Breast epithelium (tissue), 4 donors: ENCODE measurements around the gene ZNF878. TPM values are rescaled to one million over a fixed set of nuclear protein-coding genes. Genes with fewer than 3 reads are reported as not detected.
A peak's percentile ranks its signal among the peaks of the same experiment; 100 is the strongest.

ENCODE experiments used
- DNase-seq, 2 donors: peaks; one replicate each; pipeline ENCODE4 v3.0.0-alpha.2; 2019; ENCODE audit warnings: low spot score in 2 of 2
- H3K27ac ChIP-seq, 2 donors: fragments of 200-600 bp; sonication (generic) in 1 of 2; one replicate each; pipeline ENCODE4 v1.5.1; 2016 to 2019; ENCODE audit warnings: mild to moderate bottlenecking in 1 of 2
- H3K27me3 ChIP-seq, 2 donors: fragments of 200-600 bp; sonication (generic) in 1 of 2; one replicate each; pipeline versions ENCODE4 v1.5.1 to v1.6.0; 2017 to 2019; ENCODE audit warnings: control low read depth in 1 of 2, mild to moderate bottlenecking in 1 of 2
- H3K36me3 ChIP-seq: fragments of 200-600 bp; one replicate; pipeline ENCODE4 v1.5.1; 2019
- H3K4me1 ChIP-seq, 2 donors: fragments of 200-600 bp; sonication (generic); one replicate each; pipeline ENCODE4 v1.5.1; 2016 to 2019; ENCODE audit warnings: control low read depth in 1 of 2
- H3K4me3 ChIP-seq, 3 donors: fragments of 200-600 bp; sonication (generic); 1 replicate in 2 of 3; 2 replicates in 1 of 3; pipeline ENCODE4 v1.5.1; 2016 to 2019; ENCODE audit warnings: mild to moderate bottlenecking in 3 of 3, moderate library complexity in 2 of 3
- H3K9me3 ChIP-seq, 2 donors: fragments of 200-600 bp; sonication (generic) in 1 of 2; one replicate each; pipeline ENCODE4 v1.5.1; 2016 to 2019; ENCODE audit warnings: control low read depth in 1 of 2
- POLR2A ChIP-seq: fragments of 450-650 bp; IDR thresholded peaks from one replicate; pipeline ENCODE4 v1.6.1; 2016; ENCODE audit warnings: antibody characterized with exemption, mild to moderate bottlenecking, moderate library complexity
- POLR2AphosphoS5 ChIP-seq, 3 donors: sonication (generic); formaldehyde crosslinking; IDR thresholded peaks; one replicate each; pipeline ENCODE4 v1.6.1; 2017; ENCODE audit warnings: antibody characterized with exemption in 3 of 3
- intact Hi-C: fragments of 100-400 bp; cut with DNase I; formaldehyde crosslinking; loops from one replicate; pipeline ENCODE4 v1.15.1; 2023; ENCODE audit warnings: low total_unique reads
- total RNA-seq, 3 donors: library from RNA; depleted of rRNA; stranded (reverse); fragments of >200 nt; gene quantifications; one replicate each; pipeline ENCODE4 v1.1.0, GENCODE V29; 2016
- TF ChIP-seq, protein P1 (sequence below), 3 donors: fragments of 450-650 bp; IDR thresholded peaks; one replicate each; pipeline ENCODE4 v1.5.1; 2016 to 2017; ENCODE audit warnings: antibody characterized with exemption in 3 of 3, mild to moderate bottlenecking in 3 of 3, moderate library complexity in 3 of 3

Gene ZNF878
- total RNA-seq, 3 donors from 2014 or later = 0.33 to 0.88 TPM; not detected in 1

DNA sequence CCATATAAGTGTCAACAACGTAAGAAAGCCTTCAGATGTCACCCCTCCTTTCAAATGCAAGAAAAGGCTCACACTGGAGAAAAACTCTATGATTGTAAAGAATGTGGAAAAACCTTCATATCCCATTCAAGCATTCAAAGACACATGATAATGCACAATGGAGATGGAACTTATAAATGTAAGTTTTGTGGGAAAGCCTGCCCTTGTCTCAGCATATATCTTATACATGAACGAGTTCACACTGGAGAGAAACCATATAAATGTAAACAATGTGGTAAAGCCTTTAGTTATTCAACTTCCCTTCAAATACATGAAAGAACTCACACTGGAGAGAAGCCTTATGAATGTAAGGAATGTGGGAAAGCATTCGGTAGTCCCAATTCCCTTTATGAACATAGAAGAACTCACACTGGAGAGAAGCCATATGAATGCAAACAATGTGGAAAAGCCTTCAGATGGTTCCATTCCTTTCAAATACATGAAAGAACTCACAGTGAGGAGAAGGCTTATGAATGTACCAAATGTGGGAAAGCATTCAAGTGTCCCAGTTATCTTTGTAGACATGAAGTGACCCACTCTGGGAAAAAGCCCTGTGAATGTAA lies 22.9 kb upstream of the ZNF878 start:
- H3K27ac ChIP-seq = no peak overlapping the region
- peaks cover 43% of the 10 kb centered on the region for H3K36me3 ChIP-seq
- TF ChIP-seq POLR2AphosphoS5 (IDR thresholded peaks at IDR 0.05) = no peak
- TF ChIP-seq, protein P1, sequence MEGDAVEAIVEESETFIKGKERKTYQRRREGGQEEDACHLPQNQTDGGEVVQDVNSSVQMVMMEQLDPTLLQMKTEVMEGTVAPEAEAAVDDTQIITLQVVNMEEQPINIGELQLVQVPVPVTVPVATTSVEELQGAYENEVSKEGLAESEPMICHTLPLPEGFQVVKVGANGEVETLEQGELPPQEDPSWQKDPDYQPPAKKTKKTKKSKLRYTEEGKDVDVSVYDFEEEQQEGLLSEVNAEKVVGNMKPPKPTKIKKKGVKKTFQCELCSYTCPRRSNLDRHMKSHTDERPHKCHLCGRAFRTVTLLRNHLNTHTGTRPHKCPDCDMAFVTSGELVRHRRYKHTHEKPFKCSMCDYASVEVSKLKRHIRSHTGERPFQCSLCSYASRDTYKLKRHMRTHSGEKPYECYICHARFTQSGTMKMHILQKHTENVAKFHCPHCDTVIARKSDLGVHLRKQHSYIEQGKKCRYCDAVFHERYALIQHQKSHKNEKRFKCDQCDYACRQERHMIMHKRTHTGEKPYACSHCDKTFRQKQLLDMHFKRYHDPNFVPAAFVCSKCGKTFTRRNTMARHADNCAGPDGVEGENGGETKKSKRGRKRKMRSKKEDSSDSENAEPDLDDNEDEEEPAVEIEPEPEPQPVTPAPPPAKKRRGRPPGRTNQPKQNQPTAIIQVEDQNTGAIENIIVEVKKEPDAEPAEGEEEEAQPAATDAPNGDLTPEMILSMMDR (IDR thresholded peaks at IDR 0.05) = no peak
- TF ChIP-seq POLR2A = no peak
- no peak for DNase-seq
- intact Hi-C loops = no loop called here
- H3K4me3 ChIP-seq = peak overlapping the region in 1 of 3 donors; percentile 31
- H3K27me3 ChIP-seq = no peaks in the 10 kb centered on the region
- no peaks in the 10 kb centered on the region for H3K4me1 ChIP-seq
- peaks cover 94 to 100% of the 10 kb centered on the region in 2 donors for H3K9me3 ChIP-seq

DNA sequence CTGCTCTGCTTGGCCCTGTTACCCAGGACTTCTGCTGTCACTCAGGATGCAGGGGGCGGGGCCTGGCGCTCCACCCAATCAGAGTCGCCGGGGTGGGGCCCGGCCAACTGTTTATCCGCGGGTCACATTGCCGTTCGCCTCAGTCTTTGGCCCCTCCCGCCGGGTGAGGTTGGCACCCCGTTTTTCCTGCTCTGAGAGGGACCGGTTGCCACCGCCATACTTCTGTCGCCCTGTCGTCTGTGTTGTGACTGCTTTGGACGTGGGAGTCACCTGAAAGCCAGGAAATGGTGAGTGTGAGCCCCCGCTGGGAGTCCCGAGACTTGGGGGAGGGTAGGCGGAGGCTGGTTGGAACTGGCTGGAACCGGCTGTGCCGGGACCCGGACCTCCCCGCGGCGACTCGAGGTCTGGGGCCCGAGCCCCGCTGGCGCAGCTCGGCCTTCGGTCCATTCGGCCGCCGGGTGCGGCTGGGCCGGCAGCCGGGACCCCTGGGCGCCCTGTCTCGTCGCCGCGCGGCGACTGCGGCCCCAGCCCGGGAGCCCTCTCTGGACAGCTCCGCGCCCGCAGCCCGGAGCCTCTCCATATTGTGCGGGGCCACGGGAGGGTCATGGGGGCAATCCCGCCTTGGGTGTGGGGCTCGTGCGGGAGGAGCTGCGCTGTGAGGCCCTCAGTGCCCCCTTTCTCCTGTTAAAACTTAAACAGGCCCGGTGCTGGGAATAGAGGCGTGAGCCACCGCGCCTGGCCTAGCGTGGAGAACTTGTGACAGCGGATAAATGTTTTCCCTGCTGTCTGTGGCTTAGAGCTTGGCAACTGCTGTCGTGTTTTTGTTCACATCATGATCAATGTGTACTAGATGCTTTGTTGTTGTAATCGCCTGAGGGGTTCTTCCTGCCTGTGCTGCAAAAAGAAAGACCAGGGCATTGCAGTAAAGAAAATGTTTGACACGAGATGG lies 12.1 kb upstream of the ZNF878 start, which contains the start of gene ZNF844:
Gene ZNF844 (plus strand): TSS at position 142 of the 949 bp plus-strand sequence. CDS start 143 bp downstream, at position 285.
- H3K36me3 ChIP-seq = no peaks in the 10 kb centered on the region
- peak within 1 kb of the TSS; percentile 98 to 99 for H3K27ac ChIP-seq
- H3K4me1 ChIP-seq = no peaks in the 10 kb centered on the region
- intact Hi-C loops = no loop called here
- H3K27me3 ChIP-seq = no peaks in the 10 kb centered on the region
- peak; percentile 97 to 98 (median 97) for TF ChIP-seq POLR2AphosphoS5 (IDR thresholded peaks at IDR 0.05)
- TF ChIP-seq, protein P1 (IDR thresholded peaks at IDR 0.05) = peak in 1 of 3 donors; percentile 11
- peak; percentile 89 for TF ChIP-seq POLR2A
- peak within 1 kb of the TSS; percentile 85 to 96 (median 93) for H3K4me3 ChIP-seq
- peak; percentile 97 to 99 for DNase-seq
- peaks cover 43% of the 10 kb centered on the region in 2 donors for H3K9me3 ChIP-seq

DNA sequence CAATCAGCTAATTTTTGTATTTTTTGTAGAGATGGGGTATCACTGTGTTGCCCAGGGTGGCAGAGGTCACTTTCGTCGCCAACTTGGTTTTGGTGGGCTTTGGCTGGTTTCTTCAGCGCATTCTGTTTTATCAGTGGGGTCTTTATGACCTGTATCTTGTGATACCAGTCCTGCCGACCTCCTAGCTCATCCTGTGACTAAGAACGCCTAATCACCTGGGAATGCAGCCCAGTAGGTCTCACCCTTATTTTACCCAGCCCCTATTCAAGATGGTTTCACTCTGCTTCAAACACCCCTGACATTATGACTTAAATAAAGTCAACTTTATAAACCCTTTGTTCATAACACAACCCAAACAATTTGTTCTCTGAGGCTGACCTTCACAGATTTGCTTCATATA lies 3.0 kb upstream of the ZNF878 start:
- no peak for TF ChIP-seq POLR2AphosphoS5 (IDR thresholded peaks at IDR 0.05)
- Histone ChIP-seq H3K36me3 (no peaks in the 10 kb centered on the region), H3K27ac (no peak overlapping the region), H3K9me3 (no peaks in the 10 kb centered on the region), H3K4me1 (no peaks in the 10 kb centered on the region), H3K27me3 (no peaks in the 10 kb centered on the region), H3K4me3 (no peak overlapping the region)
- intact Hi-C loops = no loop called here
- no peak for DNase-seq

DNA sequence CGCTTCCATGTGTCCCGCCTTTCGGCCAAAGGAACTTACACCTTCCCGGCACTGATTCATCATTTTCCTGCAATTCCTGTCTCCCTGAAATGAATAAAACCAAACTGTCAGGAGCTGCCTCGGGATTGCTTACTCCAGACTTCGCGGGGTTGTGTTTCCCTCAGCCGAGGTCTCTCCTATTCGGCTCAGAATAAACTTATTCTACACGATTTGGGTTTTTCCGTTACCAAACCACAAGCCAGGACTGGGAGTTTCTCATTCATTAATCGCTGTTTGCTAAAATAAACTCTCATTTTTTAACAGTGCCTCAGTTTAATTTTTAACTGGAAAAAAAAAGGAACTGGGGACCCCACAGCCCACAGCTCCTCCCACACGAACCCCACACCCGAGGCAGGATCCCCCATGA lies 667 bp downstream of the ZNF878 start:
- intact Hi-C loops = no loop called here
- no peak for DNase-seq
- no peaks in the 10 kb centered on the region for H3K4me1 ChIP-seq
- no peaks in the 10 kb centered on the region for H3K9me3 ChIP-seq
- H3K36me3 ChIP-seq = no peaks in the 10 kb centered on the region
- peak overlapping the region; percentile 63 to 80 (median 77) for H3K4me3 ChIP-seq
- no peaks in the 10 kb centered on the region for H3K27me3 ChIP-seq
- TF ChIP-seq, protein P1 (IDR thresholded peaks at IDR 0.05) = no peak
- no peak for TF ChIP-seq POLR2AphosphoS5 (IDR thresholded peaks at IDR 0.05)
- no peak for TF ChIP-seq POLR2A
- peak overlapping the region; percentile 65 to 89 for H3K27ac ChIP-seq

DNA sequence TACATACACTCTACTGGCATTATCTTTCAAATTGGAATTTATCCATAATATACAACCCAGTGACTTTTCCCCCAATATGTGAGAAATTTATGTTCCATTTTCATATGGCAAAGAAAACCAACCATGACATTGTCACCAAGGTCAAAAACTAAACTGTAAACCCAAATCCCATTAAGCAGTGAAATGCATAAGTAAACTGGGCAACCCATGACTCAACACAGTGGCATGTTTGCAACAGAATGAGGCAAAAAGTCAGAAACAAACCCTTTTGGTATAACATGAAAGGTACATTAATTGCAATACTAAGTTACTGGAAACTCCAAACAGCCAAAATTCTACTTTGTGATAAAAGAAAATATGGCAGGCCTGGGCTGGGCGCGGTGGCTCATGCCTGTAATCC lies 4.9 kb downstream of the ZNF878 start:
- H3K27me3 ChIP-seq = no peaks in the 10 kb centered on the region
- H3K36me3 ChIP-seq = no peaks in the 10 kb centered on the region
- no peak for DNase-seq
- H3K4me3 ChIP-seq = no peak overlapping the region
- H3K4me1 ChIP-seq = no peaks in the 10 kb centered on the region
- intact Hi-C loops = no loop called here
- TF ChIP-seq POLR2AphosphoS5 (IDR thresholded peaks at IDR 0.05) (no peak), POLR2A (no peak)
- TF ChIP-seq, protein P1 (IDR thresholded peaks at IDR 0.05) = no peak
- peaks cover 17 to 26% of the 10 kb centered on the region in 2 donors for H3K9me3 ChIP-seq
- H3K27ac ChIP-seq = no peak overlapping the region
